ENCODE results near the gene OPCML.

OPCML gene

GRCh38 chr11:132561937-132562336 lies 970.4 kb downstream of the OPCML start:
- no peak overlapping the region for H3K27ac Mint-ChIP-seq
- DNase-seq, result no peak
- no peaks in the 10 kb centered on the region for H3K27me3 Mint-ChIP-seq
- no peaks in the 10 kb centered on the region for H3K36me3 Mint-ChIP-seq (ENCODE audit: low read depth)
- peaks cover 3% of the 10 kb centered on the region for H3K9me3 Mint-ChIP-seq
- H3K4me1 Mint-ChIP-seq (ENCODE audit: low read depth), result no peaks in the 10 kb centered on the region
- no peak overlapping the region for H3K4me3 Mint-ChIP-seq

GRCh38 chr11:132559331-132560036 lies 972.8 kb downstream of the OPCML start:
- H3K4me3 Mint-ChIP-seq, result no peak overlapping the region
- DNase-seq, result no peak
- no peaks in the 10 kb centered on the region for H3K27me3 Mint-ChIP-seq
- H3K27ac Mint-ChIP-seq, result no peak overlapping the region
- H3K4me1 Mint-ChIP-seq (ENCODE audit: low read depth), result no peaks in the 10 kb centered on the region
- H3K36me3 Mint-ChIP-seq (ENCODE audit: low read depth), result no peaks in the 10 kb centered on the region
- H3K9me3 Mint-ChIP-seq, result peaks cover 3% of the 10 kb centered on the region

GRCh38 chr11:132556316-132556715 lies 976.0 kb downstream of the OPCML start:
- Mint-ChIP-seq H3K4me1 (ENCODE audit: low read depth) (no peaks in the 10 kb centered on the region), H3K4me3 (no peak overlapping the region), H3K27me3 (no peaks in the 10 kb centered on the region), H3K36me3 (ENCODE audit: low read depth) (no peaks in the 10 kb centered on the region), H3K27ac (no peak overlapping the region), H3K9me3 (peaks cover 9% of the 10 kb centered on the region)
- no peak for DNase-seq

- no peak overlapping the region for H3K4me3 Mint-ChIP-seq
- no peak overlapping the region for H3K27ac Mint-ChIP-seq
- no peaks in the 10 kb centered on the region for H3K36me3 Mint-ChIP-seq (ENCODE audit: low read depth)
- no peak for DNase-seq
- no peaks in the 10 kb centered on the region for H3K4me1 Mint-ChIP-seq (ENCODE audit: low read depth)
- no peaks in the 10 kb centered on the region for H3K27me3 Mint-ChIP-seq
- peaks cover 9% of the 10 kb centered on the region for H3K9me3 Mint-ChIP-seq
These were observed 976.7 kb downstream of the OPCML start for GRCh38 chr11:132555617-132556016.

- no peak overlapping the region for H3K27ac Mint-ChIP-seq
- no peak for DNase-seq
- no peaks in the 10 kb centered on the region for H3K4me1 Mint-ChIP-seq (ENCODE audit: low read depth)
These were observed 981.3 kb downstream of the OPCML start for GRCh38 chr11:132551016-132551415.

GRCh38 chr11:132549561-132549960 lies 982.7 kb downstream of the OPCML start:
- no peak overlapping the region for H3K27ac Mint-ChIP-seq

More at GRCh38 chr11:132551016-132551415, 981.3 kb downstream of the OPCML start:
- Mint-ChIP-seq H3K36me3 (ENCODE audit: low read depth) (no peaks in the 10 kb centered on the region), H3K4me3 (no peak overlapping the region), H3K27me3 (no peaks in the 10 kb centered on the region), H3K9me3 (peaks cover 12% of the 10 kb centered on the region)

GRCh38 chr11:132549001-132549400 lies 983.3 kb downstream of the OPCML start:
- H3K4me3 Mint-ChIP-seq, result no peak overlapping the region
- H3K27me3 Mint-ChIP-seq, result no peaks in the 10 kb centered on the region
- H3K9me3 Mint-ChIP-seq, result peaks cover 12% of the 10 kb centered on the region
- no peaks in the 10 kb centered on the region for H3K4me1 Mint-ChIP-seq (ENCODE audit: low read depth)
- H3K36me3 Mint-ChIP-seq (ENCODE audit: low read depth), result no peaks in the 10 kb centered on the region
- DNase-seq, result no peak
- H3K27ac Mint-ChIP-seq, result no peak overlapping the region

More at GRCh38 chr11:132549561-132549960, 982.7 kb downstream of the OPCML start:
- no peak overlapping the region for H3K4me3 Mint-ChIP-seq
- H3K27me3 Mint-ChIP-seq, result no peaks in the 10 kb centered on the region
- no peaks in the 10 kb centered on the region for H3K36me3 Mint-ChIP-seq (ENCODE audit: low read depth)
- peaks cover 12% of the 10 kb centered on the region for H3K9me3 Mint-ChIP-seq
- DNase-seq, result no peak
- H3K4me1 Mint-ChIP-seq (ENCODE audit: low read depth), result no peaks in the 10 kb centered on the region

GRCh38 chr11:132544007-132544406 lies 988.3 kb downstream of the OPCML start:
- Mint-ChIP-seq H3K9me3 (peaks cover 3% of the 10 kb centered on the region), H3K36me3 (ENCODE audit: low read depth) (no peaks in the 10 kb centered on the region), H3K4me3 (no peak overlapping the region), H3K4me1 (ENCODE audit: low read depth) (no peaks in the 10 kb centered on the region), H3K27me3 (no peaks in the 10 kb centered on the region), H3K27ac (no peak overlapping the region)
- DNase-seq, result no peak

GRCh38 chr11:132541794-132542193 lies 990.5 kb downstream of the OPCML start:
- Mint-ChIP-seq H3K36me3 (ENCODE audit: low read depth) (no peaks in the 10 kb centered on the region), H3K4me3 (no peak overlapping the region), H3K4me1 (ENCODE audit: low read depth) (no peaks in the 10 kb centered on the region), H3K9me3 (no peaks in the 10 kb centered on the region), H3K27me3 (no peaks in the 10 kb centered on the region), H3K27ac (no peak overlapping the region)
- DNase-seq, result no peak

GRCh38 chr11:132540581-132540980 lies 991.7 kb downstream of the OPCML start:
- H3K36me3 Mint-ChIP-seq (ENCODE audit: low read depth), result no peaks in the 10 kb centered on the region

GRCh38 chr11:132539590-132540368 lies 992.5 kb downstream of the OPCML start:
- Mint-ChIP-seq H3K4me3 (no peak overlapping the region), H3K27ac (no peak overlapping the region), H3K36me3 (ENCODE audit: low read depth) (no peaks in the 10 kb centered on the region), H3K27me3 (no peaks in the 10 kb centered on the region), H3K4me1 (ENCODE audit: low read depth) (no peaks in the 10 kb centered on the region), H3K9me3 (no peaks in the 10 kb centered on the region)
- DNase-seq, result no peak

More at GRCh38 chr11:132540581-132540980, 991.7 kb downstream of the OPCML start:
- no peaks in the 10 kb centered on the region for H3K27me3 Mint-ChIP-seq
- H3K4me1 Mint-ChIP-seq (ENCODE audit: low read depth), result no peaks in the 10 kb centered on the region
- no peak for DNase-seq
- no peaks in the 10 kb centered on the region for H3K9me3 Mint-ChIP-seq
- no peak overlapping the region for H3K4me3 Mint-ChIP-seq
- no peak overlapping the region for H3K27ac Mint-ChIP-seq

GRCh38 chr11:132538642-132539041 lies 993.7 kb downstream of the OPCML start:
- Mint-ChIP-seq H3K36me3 (ENCODE audit: low read depth) (no peaks in the 10 kb centered on the region), H3K9me3 (no peaks in the 10 kb centered on the region), H3K27me3 (no peaks in the 10 kb centered on the region), H3K4me1 (ENCODE audit: low read depth) (no peaks in the 10 kb centered on the region), H3K4me3 (no peak overlapping the region), H3K27ac (no peak overlapping the region)
- DNase-seq, result no peak

GRCh38 chr11:132535830-132536229 lies 996.5 kb downstream of the OPCML start:
- Mint-ChIP-seq H3K4me1 (ENCODE audit: low read depth) (no peaks in the 10 kb centered on the region), H3K27me3 (no peaks in the 10 kb centered on the region), H3K9me3 (no peaks in the 10 kb centered on the region), H3K36me3 (ENCODE audit: low read depth) (no peaks in the 10 kb centered on the region), H3K27ac (no peak overlapping the region), H3K4me3 (no peak overlapping the region)
- no peak for DNase-seq

GRCh38 chr11:132531921-132532320 lies 1000.4 kb downstream of the OPCML start:
- H3K27me3 Mint-ChIP-seq, result no peaks in the 10 kb centered on the region
- H3K27ac Mint-ChIP-seq, result no peak overlapping the region
- no peak overlapping the region for H3K4me3 Mint-ChIP-seq
- DNase-seq, result no peak
- H3K9me3 Mint-ChIP-seq, result no peaks in the 10 kb centered on the region
- no peaks in the 10 kb centered on the region for H3K4me1 Mint-ChIP-seq (ENCODE audit: low read depth)
- H3K36me3 Mint-ChIP-seq (ENCODE audit: low read depth), result no peaks in the 10 kb centered on the region

GRCh38 chr11:132528181-132528580 lies 1004.1 kb downstream of the OPCML start:
- no peak overlapping the region for H3K27ac Mint-ChIP-seq
- H3K9me3 Mint-ChIP-seq, result no peaks in the 10 kb centered on the region
- H3K27me3 Mint-ChIP-seq, result no peaks in the 10 kb centered on the region
- H3K4me1 Mint-ChIP-seq (ENCODE audit: low read depth), result no peaks in the 10 kb centered on the region
- DNase-seq, result no peak
- no peak overlapping the region for H3K4me3 Mint-ChIP-seq
- no peaks in the 10 kb centered on the region for H3K36me3 Mint-ChIP-seq (ENCODE audit: low read depth)

Measured in activated T-cell treated with anti-CD3 and anti-CD28 coated beads, Interleukin-2, amount 50 U/mL, for 24 hours (primary cell).